Effector CD8-positive, alpha-beta T cell (primary cell): ENCODE measurements around the gene MUC22.

Source experiments
- DNase-seq: peaks from one replicate; lab custom pipeline; 2025; lab: John Stamatoyannopoulos, UW

MUC22 gene

GRCh38 chr6:31079656-31080261 lies 69.5 kb downstream of the MUC22 start:
- peak; percentile 50 for DNase-seq

DNA sequence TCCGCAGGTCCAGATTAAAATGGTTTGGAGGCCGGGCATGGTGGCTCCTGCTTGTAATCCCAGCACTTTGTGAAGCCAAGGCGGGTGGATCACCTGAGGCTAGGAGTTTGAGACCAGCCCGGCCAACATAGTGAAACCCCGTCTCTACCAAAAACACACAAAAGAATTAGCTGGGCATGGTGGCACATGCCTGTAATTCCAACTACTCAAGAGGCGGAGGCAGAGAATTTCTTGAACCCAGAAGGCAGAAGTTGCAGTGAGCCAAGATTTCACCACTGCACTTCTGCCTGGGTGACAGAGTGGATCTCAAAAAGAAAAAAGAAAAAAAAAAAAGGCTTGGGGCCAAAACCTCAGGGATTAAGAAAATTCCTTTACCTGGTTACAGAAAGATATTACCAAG lies 71.6 kb downstream of the MUC22 start:
- DNase-seq, result no peak

DNA sequence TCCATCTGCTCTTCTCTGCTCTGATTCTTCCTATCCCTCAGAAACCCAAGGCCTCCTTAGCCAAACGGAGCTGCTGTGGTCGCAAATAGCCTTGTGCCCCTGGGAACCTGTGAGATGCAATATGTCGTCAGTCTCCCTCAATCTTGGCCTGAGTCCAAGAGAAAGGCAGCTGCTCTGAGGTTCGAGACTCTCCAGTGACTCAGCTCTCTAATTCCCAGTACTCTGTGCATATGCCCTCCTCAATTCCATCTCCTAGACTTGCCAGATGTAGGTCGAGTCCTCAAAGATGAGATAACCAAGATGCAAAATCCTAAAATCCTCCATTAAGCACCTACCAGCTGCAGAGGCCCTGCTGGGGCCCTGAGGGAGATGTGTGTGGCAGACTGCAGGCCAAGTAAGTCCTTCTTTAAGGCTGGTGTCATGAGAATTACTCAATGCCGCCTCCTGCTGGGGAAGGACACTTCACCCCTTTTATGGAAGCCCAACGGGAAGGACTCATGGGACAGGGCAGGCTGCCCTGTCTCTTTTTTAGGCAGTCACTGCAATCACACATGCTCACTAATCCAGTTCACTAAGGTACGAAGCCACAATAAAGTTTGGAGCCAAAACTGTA lies 73.6 kb downstream of the MUC22 start:
- DNase-seq, result no peak
